ENCODE data around the gene PLPP7.
"Not testable (repeated sequence)": the region's sequence is repeated elsewhere in the genome, so short reads cannot be mapped to it uniquely, and the experiment has no call there.

Gene PLPP7

GRCh38 chr9:131307974-131308373, 18.5 kb downstream of the PLPP7 start:
- DNase-seq: no peak

GRCh38 chr9:131308452-131308851, 18.9 kb downstream of the PLPP7 start:
- no peak for DNase-seq

- DNase-seq: no peak
Observed at GRCh38 chr9:131308906-131309529, 19.5 kb downstream of the PLPP7 start.

- no peak for DNase-seq
Observed at GRCh38 chr9:131309530-131310276, 20.2 kb downstream of the PLPP7 start.

DNA sequence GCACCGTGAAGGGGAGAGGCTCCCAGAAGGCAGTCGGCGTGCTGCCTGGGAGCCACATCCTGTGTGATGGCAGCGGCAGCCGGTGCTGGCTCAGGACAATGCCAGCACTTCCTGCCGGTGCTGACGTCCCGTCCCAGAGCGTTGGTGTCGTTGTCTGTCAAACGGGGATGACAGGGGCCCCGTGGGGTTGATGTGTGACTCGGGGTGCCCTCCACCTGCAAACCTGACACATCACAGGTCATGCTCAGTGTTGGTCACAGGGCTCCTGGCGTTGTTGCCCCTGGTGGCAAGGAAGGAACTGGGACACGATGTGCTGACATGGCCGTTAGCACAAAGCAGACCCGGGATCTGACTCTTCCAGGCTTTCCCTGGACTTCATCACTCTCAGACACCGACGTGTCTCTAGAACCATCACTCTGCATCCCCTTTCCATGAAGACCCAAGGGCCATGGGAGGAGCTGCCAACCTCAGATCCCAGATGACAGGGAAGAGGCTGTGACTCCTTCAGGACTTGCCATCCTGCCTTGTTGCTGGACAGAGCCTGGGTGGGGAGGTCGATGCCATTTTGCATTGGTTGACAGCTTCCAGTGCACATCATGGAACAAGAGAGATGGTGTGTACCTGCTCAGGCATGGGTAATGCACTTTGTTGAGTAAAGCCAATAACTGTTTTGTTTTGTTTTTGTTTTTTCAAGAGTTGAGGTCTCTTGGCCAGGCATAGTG, 21.5 kb downstream of the PLPP7 start:
- DNase-seq: no peak

DNA sequence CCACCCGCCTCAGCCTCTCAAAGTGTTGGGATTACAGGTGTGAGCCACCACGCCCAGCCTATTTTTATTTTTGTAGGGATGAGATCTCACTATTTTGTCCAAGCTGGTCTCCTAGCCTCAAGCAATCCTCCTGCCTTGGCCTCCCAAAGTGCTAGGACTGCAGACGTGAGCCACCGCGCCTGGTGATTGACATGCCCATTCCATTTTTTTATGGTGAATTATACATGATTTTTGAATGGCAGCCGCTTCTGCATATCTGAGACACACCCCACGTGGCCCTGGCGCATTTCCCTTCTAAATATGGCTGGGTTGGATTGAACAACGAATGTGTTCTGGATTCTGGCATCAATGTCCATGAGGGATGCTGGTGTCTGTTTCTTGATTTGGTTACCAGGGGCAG, 22.7 kb downstream of the PLPP7 start:
- DNase-seq: no peak

DNA sequence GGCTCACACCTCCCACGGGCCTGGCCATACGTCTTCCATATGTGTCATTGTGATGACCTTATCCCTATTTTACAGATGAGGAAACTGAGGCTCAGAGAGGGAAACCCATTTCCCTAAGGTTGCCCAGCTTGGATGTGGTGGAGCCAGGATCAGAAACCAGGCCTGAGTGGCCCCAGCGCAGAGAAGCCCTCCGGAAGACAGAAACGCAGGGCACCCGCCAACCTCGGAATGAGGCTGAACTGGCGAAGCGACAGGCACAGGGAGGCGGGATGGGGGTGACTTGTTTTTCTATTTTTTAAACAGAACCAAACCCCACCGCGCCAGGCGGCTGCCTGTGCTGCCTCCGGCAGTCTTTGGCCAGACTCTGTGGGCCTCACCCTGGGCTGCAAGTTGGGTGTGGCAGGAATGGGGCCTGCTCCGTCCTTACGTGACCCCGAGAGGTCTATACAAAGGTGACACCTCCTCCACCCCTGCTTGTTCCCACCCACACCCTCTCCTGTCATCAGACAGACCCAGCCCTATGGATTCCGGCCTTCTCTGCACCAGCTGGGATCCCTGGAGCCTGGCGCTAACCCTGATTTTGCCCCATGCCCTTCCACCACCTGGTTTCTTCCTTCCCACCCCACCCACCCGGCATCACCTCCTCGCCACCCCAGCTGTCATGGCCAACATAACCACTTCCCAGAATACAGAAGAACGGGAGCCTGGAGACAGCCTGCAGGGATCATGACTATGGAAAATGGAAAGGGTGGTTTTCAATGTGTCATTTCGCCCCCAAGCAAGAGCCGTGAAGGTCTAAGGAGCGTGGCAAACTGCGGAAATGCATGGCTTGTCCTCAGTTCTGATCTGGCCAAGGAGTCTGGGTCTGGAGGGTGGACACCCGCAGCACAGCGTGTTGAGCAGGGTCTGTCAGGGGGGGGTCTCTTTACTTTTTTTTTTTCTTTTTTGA, 23.6 kb downstream of the PLPP7 start:
- DNase-seq: no peak

- DNase-seq: no peak
Observed at GRCh38 chr9:131318231-131319085, 28.9 kb downstream of the PLPP7 start.

GRCh38 chr9:131319486-131319885, 30.0 kb downstream of the PLPP7 start:
- no peak for DNase-seq

DNA sequence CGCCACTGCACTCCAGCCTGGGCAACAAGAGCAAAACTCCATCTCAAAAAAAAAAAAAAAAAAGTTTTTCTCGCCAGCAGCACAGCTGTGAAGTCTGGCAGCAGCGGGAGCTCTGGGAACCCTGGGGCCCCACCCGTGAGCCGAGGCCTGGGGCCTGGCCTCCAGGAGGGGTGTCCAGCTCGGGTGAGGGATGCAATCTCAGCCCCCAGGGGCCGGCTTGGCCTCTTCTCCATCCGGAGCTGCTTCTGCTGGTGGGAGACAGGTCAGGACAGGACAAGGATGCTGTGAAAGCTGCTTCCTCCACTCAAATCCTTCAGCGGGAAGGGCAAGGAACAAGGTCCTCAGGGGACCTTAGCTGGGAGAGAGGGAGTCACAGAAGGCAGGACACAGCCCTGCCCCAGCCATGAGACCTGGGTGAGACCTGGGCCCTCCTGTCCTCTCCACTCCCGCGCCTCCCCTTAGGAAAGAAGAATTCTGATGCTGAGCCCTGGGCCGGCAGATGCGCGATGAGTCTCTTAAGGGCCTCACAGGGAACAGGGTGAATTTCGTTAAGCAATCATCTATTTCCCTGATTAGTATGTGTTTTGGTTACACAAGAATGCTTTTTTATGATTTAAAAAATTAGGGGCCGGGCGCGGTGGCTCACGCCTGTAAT, 30.6 kb downstream of the PLPP7 start:
- no peak for DNase-seq

GRCh38 chr9:131323629-131324028, 34.1 kb downstream of the PLPP7 start:
- DNase-seq: no peak

GRCh38 chr9:131324736-131325679, 35.5 kb downstream of the PLPP7 start:
- DNase-seq: no peak

DNA sequence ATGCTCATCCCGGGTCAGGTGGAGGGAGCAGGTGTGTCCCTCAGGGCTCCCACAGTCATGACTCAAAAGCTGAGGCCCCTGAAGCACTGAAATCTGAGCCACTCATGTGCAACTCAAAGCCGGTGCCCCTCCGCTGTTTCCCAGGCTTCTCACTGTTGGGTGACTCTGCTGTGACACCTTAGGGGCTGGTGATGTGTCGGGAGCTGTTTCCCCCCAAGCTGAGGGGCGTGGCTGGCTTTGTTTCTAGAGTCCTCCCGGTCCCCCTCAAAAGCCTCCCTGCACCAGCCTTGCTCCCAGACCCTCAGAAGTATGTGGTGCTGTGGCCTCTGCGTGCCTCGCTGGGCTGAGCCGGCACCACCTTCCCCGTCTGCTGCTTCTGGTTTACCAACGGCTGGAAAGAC, 39.7 kb downstream of the PLPP7 start:
- no peak for DNase-seq

GRCh38 chr9:131330814-131331600, 41.5 kb downstream of the PLPP7 start:
- DNase-seq: no peak

- not testable (repeated sequence) for DNase-seq
Observed at GRCh38 chr9:131331996-131332395, 42.5 kb downstream of the PLPP7 start.

GRCh38 chr9:131333771-131334628, 44.5 kb downstream of the PLPP7 start:
- DNase-seq: no peak

GRCh38 chr9:131334629-131335367, 45.3 kb downstream of the PLPP7 start:
- no peak for DNase-seq

- DNase-seq: no peak
Observed at GRCh38 chr9:131335368-131335755, 45.8 kb downstream of the PLPP7 start.

Data from HCEC 1CT (cell line).